ENCODE data around the gene MED14. TPM values are rescaled to one million over a fixed set of nuclear protein-coding genes. Genes with fewer than 3 reads are reported as not detected.

MED14 gene
- total and polyA plus RNA-seq, 2 experiments from 2014 or later, result 11.0 to 26.7 TPM

GRCh38 chrX:40778861-40779575 lies 43.7 kb upstream of the MED14 start:
- Histone ChIP-seq H3K9me3 (ENCODE audit: low read depth) (no peaks in the 10 kb centered on the region), H3K36me3 (no peaks in the 10 kb centered on the region), H3K4me3 (no peak overlapping the region), H3K27ac (no peak overlapping the region), H3K27me3 (no peaks in the 10 kb centered on the region), H3K4me1 (ENCODE audit: low read depth) (no peaks in the 10 kb centered on the region)
- peak in 1 of 2 donors; percentile 16 for DNase-seq (ENCODE audit: low read depth in 1 of 2, low spot score in 1 of 2)
- TF ChIP-seq CTCF (IDR thresholded peaks at IDR 0.05; ENCODE audit: low read depth, low read length), result no peak

DNA sequence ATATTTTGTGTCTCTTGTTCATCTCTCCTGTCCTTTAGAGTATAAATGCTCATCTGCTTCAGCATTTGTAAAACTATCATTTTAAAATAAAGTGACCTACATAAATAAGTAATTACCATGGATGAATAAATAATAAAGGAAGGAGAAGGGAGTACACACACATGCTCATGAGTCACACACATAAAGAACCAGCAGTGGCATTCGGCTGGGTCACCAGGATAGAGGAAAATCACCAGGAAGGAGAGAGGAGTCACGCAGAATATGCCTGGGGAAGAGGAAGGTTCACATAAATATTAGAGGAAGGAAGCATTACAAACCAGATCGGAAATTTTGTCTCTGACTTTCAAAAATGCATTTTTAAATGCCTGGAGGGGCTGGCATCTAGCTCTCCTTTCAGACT lies 38.5 kb upstream of the MED14 start:
- H3K4me3 ChIP-seq, result no peak overlapping the region
- DNase-seq (ENCODE audit: low read depth in 1 of 2, low spot score in 1 of 2), result peak in 1 of 2 donors; percentile 15
- H3K27me3 ChIP-seq, result no peaks in the 10 kb centered on the region
- H3K27ac ChIP-seq, result no peak overlapping the region
- H3K4me1 ChIP-seq (ENCODE audit: low read depth), result no peaks in the 10 kb centered on the region
- no peaks in the 10 kb centered on the region for H3K9me3 ChIP-seq (ENCODE audit: low read depth)
- no peak for TF ChIP-seq CTCF (IDR thresholded peaks at IDR 0.05; ENCODE audit: low read depth, low read length)
- no peaks in the 10 kb centered on the region for H3K36me3 ChIP-seq

- no peaks in the 10 kb centered on the region for H3K27me3 ChIP-seq
- H3K4me1 ChIP-seq (ENCODE audit: low read depth), result no peaks in the 10 kb centered on the region
- H3K36me3 ChIP-seq, result no peaks in the 10 kb centered on the region
- no peak for DNase-seq (ENCODE audit: low read depth in 1 of 2, low spot score in 1 of 2)
- no peaks in the 10 kb centered on the region for H3K9me3 ChIP-seq (ENCODE audit: low read depth)
- no peak overlapping the region for H3K4me3 ChIP-seq
- no peak overlapping the region for H3K27ac ChIP-seq
- no peak for TF ChIP-seq CTCF (IDR thresholded peaks at IDR 0.05; ENCODE audit: low read depth, low read length)
These were observed 37.8 kb upstream of the MED14 start for GRCh38 chrX:40773188-40773587.

- Histone ChIP-seq H3K4me1 (ENCODE audit: low read depth) (no peaks in the 10 kb centered on the region), H3K9me3 (ENCODE audit: low read depth) (no peaks in the 10 kb centered on the region), H3K4me3 (no peak overlapping the region), H3K27ac (no peak overlapping the region), H3K27me3 (no peaks in the 10 kb centered on the region), H3K36me3 (no peaks in the 10 kb centered on the region)
- DNase-seq (ENCODE audit: low read depth in 1 of 2, low spot score in 1 of 2), result no peak
- no peak for TF ChIP-seq CTCF (IDR thresholded peaks at IDR 0.05; ENCODE audit: low read depth, low read length)
These were observed 36.9 kb upstream of the MED14 start for GRCh38 chrX:40772290-40772689.

- Histone ChIP-seq H3K9me3 (ENCODE audit: low read depth) (no peaks in the 10 kb centered on the region), H3K4me1 (ENCODE audit: low read depth) (no peaks in the 10 kb centered on the region), H3K4me3 (no peak overlapping the region), H3K27ac (no peak overlapping the region), H3K36me3 (no peaks in the 10 kb centered on the region), H3K27me3 (no peaks in the 10 kb centered on the region)
- DNase-seq (ENCODE audit: low read depth in 1 of 2, low spot score in 1 of 2), result no peak
- no peak for TF ChIP-seq CTCF (IDR thresholded peaks at IDR 0.05; ENCODE audit: low read depth, low read length)
These were observed 26.4 kb upstream of the MED14 start for GRCh38 chrX:40761762-40762161.
